ENCODE data around the gene SAT2.

DNA sequence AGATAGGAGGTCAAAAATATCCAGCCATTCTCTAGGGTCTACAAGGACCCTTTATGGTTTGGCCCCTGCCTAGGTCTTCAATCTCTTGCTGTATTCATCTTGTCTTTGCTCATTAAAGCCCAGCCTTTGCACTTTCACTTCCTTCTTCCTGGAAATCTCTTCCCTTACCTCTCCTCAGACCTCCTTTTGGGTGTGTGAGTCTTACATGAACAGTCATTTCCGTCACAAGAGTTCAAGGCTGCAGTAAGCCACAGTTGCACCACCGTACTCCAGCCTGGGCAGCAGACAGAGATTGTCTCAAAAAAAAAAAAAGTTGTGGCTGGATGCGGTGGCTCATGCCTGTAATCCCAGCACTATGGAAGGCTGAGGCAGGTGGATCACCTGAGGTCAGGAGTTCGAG, 17.2 kb upstream of the SAT2 start:
- TF ChIP-seq CTCF (IDR thresholded peaks at IDR 0.05) (no peak), POLR2A (IDR thresholded peaks at IDR 0.05) (no peak)

Data from uterus (tissue), 2 donors.